ENCODE results near the gene MIA.
"Not testable (repeated sequence)": the region's sequence is repeated elsewhere in the genome, so short reads cannot be mapped to it uniquely, and the experiment has no call there.

Gene MIA

GRCh38 chr19:40780582-40780981 is 5.3 kb downstream of the MIA start:
- no peak for DNase-seq (ENCODE audit: low read depth in 2 of 2)

- no peak for DNase-seq (ENCODE audit: low read depth in 2 of 2)
These were observed 5.8 kb downstream of the MIA start for GRCh38 chr19:40781140-40781539.

DNA sequence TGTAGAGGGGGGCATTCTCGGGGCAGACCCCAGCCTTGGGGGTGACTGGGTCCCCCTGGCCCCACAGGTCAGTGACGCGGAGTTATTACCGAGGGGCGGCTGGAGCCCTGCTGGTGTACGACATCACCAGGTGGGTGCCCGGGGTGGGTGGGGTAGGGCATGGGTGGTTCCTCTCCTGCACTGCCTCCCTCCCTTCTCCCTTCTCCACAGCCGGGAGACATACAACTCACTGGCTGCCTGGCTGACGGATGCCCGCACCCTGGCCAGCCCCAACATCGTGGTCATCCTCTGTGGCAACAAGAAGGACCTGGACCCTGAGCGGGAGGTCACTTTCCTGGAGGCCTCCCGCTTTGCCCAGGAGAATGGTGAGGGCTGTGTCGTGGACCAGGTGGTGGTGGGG is 8.4 kb downstream of the MIA start:
- DNase-seq (ENCODE audit: low read depth in 2 of 2) = no peak

- not testable (repeated sequence) for DNase-seq (ENCODE audit: low read depth in 2 of 2)
These were observed 8.8 kb downstream of the MIA start for GRCh38 chr19:40784146-40784545.

GRCh38 chr19:40785526-40785925 is 10.2 kb downstream of the MIA start:
- DNase-seq (ENCODE audit: low read depth in 2 of 2) = no peak

- DNase-seq (ENCODE audit: low read depth in 2 of 2) = no peak
These were observed 11.0 kb downstream of the MIA start for GRCh38 chr19:40786060-40787037.

DNA sequence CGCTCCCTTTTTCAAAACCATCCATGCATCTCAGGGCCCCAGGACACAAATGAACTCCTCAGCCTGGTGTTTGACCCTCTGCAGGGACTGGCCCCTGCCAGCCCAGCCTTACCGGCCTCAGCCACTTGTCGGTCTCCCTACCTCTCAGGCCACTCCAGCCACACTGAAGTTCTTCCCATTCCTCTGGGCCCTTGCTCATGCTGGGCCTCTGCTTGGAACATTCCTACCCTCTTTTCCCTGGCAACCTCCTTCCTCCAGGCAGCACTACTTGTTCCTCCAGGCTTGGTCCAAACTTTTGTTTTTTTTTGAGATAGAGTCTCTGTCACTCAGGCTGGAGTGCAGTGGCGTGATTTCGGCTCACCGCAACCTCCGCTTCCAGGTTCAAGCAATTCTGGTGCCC is 16.0 kb downstream of the MIA start:
- no peak for DNase-seq (ENCODE audit: low read depth in 2 of 2)

DNA sequence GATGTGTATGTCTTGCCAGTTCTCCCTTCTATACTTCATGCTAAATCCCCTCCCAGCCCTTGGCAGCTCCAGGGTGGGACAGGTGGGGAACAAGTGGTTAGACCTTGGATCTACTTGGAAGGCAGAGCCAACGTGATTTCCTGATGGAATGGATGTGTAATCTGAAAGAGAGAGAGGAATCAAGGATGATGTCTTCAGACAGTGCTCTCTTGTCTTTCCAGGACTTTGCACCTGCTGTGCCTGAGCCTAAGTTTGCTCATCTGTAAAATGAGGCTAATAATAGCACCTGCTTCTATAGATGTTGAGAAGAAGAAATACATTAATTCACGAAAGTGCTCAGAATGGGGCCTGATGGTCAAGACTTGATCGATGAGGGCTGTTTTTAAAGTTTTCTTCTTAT is 16.7 kb downstream of the MIA start:
- DNase-seq (ENCODE audit: low read depth in 2 of 2) = no peak

DNA sequence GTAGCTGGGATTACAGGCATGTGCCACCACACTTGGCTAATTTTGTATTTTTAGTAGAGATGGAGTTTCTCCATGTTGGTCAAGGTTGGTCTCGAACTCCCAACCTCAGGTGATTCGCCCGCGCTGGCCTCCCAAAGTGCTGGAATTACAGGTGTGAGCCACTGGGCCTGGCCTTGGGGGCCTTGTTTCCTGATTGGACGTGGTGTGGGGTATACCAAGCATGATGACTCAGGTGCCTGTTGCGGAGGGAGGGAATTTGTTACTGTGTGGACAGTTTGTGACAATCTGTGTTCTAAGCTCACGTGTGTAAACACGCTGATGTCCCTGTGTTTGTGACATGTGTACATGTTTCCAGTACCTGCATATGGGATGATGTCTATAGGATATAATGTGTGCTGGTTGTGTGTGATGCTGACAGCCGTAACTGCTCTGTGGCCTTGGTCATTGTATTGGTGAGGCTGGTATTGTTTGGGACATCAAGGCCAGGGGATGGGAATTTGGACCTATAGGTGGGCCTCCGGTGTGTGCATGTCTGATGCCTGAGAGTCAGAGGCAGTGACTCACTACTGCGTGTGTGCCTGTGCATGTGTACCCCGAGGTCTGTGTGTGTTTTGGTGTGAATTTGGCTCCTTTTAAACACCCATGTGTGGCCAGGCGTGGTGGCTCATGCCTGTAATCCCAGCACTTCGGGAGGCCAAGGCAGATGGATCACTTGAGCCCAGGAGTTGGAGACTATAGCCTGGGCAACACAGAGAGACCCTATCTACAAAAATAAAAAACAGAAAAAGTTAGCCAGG is 22.0 kb downstream of the MIA start:
- no peak for DNase-seq (ENCODE audit: low read depth in 2 of 2)

DNA sequence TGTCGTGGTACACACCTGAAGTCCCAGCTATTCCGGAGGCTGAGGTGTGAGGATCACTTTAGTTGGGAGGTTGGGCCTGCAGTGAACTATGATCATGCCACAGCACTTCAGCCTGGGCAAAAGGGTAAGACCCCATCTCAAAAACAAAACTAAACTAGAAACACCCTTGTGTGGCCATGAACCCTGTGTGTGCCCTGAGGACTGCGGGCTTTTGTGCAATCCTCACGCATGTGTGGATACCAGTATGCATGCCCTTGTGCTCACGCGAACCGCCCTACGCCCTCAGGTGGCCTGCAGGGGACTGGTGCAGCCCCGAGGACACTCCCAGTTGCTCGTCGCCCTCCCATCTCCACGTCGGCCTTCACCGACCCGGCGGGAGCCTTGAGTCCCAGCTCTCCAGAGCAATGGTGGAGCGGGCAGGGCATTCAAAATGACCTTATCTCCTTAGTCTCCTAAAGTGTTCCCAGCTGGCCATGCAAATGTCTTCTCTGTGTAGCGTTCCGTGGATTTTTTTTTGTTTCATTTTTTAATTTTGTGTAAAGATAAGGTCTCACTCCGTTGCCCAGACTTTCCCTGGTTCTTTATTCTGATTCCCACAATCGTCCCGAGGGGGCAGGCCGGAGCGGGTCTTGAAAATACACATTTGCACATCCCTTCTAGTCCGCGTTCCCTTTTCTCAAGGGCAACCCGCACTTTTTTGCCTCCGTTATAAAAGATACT is 22.8 kb downstream of the MIA start:
- peak; percentile 54 to 63 for DNase-seq (ENCODE audit: low read depth in 2 of 2)

- peak; percentile 100 for DNase-seq (ENCODE audit: low read depth in 2 of 2)
These were observed 23.6 kb downstream of the MIA start, which contains the start of gene EGLN2 for GRCh38 chr19:40798683-40799557. EGLN2 (plus strand) TSS chr19:40799191; CDS start chr19:40800573, 1,382 bp downstream.

DNA sequence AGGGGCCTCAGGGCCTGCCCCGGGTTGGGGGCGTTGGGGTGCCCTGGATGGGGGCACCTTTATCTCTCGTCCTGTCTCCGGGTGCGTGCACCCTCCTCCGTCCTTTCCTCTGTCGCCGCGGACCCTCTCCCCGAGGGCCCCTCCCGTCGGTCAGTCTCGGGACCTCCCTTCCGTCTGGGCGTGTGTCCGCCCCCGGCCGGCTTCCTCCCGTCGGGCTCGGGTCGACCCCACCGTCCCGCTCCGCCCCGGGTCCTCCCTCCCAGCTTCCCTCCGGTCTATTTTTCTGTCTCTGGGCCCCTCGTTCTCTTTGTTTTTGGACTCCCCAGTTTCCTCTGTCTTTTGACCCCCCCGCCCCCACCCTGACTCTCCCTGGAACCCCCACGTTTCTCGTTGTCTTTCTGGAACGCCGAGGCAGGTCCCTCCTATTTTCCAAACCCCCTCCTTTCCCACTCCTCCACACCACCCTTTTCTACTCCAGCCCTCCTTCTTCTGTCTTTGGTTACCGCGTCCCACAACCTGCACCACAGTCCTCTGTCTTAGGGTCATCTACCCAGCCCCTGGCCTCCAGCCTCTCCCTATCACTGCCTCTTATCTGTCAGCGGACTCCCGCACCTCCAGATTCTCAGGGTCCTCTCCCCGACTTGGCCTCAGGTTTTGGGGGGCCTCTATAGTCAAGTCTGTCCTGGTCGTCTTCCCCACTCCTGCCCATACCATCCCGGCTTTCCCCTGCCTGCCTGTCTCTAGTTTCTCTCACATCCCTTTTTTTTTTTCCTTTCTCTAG is 24.4 kb downstream of the MIA start:
- no peak for DNase-seq (ENCODE audit: low read depth in 2 of 2)

DNA sequence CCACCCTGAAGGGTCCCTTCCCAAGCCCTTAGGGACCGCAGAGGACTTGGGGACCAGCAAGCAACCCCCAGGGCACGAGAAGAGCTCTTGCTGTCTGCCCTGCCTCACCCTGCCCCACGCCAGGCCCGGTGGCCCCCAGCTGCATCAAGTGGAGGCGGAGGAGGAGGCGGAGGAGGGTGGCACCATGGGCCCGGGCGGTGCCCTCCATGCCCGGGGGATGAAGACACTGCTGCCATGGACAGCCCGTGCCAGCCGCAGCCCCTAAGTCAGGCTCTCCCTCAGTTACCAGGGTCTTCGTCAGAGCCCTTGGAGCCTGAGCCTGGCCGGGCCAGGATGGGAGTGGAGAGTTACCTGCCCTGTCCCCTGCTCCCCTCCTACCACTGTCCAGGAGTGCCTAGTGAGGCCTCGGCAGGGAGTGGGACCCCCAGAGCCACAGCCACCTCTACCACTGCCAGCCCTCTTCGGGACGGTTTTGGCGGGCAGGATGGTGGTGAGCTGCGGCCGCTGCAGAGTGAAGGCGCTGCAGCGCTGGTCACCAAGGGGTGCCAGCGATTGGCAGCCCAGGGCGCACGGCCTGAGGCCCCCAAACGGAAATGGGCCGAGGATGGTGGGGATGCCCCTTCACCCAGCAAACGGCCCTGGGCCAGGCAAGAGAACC is 25.1 kb downstream of the MIA start:
- DNase-seq (ENCODE audit: low read depth in 2 of 2) = no peak

DNA sequence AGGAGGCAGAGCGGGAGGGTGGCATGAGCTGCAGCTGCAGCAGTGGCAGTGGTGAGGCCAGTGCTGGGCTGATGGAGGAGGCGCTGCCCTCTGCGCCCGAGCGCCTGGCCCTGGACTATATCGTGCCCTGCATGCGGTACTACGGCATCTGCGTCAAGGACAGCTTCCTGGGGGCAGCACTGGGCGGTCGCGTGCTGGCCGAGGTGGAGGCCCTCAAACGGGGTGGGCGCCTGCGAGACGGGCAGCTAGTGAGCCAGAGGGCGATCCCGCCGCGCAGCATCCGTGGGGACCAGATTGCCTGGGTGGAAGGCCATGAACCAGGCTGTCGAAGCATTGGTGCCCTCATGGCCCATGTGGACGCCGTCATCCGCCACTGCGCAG is 25.7 kb downstream of the MIA start:
- DNase-seq (ENCODE audit: low read depth in 2 of 2) = no peak

GRCh38 chr19:40801426-40802299 is 26.3 kb downstream of the MIA start:
- DNase-seq (ENCODE audit: low read depth in 2 of 2) = no peak

- DNase-seq (ENCODE audit: low read depth in 2 of 2) = no peak
These were observed 27.2 kb downstream of the MIA start for GRCh38 chr19:40802300-40803169.

DNA sequence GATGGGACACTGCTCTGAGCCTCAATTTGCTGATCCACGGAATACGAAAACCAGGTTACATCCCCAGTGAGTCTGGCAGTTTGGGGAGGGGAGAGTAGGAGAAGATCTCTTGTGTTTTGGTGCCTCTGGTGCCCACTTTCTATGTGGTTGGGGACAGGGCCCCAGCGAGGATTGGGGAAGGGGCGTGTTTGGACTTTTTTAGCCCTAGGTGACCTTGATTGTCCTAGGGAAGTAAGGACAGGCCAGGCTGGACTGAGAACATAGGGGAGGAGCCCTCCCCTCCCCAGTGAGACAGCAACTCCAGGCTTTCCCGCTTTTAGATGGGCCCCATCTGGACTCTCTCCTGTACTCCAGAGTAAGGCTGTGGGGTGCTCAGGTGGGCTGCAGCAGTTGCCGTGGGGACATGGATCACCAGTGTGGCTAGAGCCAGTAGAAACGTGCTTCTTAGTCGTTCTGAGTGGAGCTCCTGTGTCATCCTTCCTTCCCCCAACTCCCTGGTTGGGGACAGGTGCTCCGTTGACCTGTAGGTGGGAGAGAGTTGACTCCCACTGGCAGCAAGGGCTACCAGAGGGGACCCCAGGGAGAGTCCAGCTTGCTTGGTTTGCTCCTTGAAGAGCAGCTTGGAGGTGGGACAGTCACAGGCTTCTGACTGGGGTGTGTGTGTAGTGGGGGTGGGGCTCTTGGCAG is 28.0 kb downstream of the MIA start:
- no peak for DNase-seq (ENCODE audit: low read depth in 2 of 2)

All from stimulated activated CD8-positive, alpha-beta memory T cell treated with anti-CD3 and anti-CD28 coated beads, Interleukin-15, amount 100 ng/mL, for 48 hours (primary cell).